Activated CD4-positive, alpha-beta T cell treated with anti-CD3 and anti-CD28 coated beads for 48 hours (primary cell): ENCODE measurements around the gene DLGAP5.

Source experiments
- DNase-seq: peaks from one replicate; pipeline ENCODE4 v3.0.0-alpha.2; 2020

Gene DLGAP5, protein sequence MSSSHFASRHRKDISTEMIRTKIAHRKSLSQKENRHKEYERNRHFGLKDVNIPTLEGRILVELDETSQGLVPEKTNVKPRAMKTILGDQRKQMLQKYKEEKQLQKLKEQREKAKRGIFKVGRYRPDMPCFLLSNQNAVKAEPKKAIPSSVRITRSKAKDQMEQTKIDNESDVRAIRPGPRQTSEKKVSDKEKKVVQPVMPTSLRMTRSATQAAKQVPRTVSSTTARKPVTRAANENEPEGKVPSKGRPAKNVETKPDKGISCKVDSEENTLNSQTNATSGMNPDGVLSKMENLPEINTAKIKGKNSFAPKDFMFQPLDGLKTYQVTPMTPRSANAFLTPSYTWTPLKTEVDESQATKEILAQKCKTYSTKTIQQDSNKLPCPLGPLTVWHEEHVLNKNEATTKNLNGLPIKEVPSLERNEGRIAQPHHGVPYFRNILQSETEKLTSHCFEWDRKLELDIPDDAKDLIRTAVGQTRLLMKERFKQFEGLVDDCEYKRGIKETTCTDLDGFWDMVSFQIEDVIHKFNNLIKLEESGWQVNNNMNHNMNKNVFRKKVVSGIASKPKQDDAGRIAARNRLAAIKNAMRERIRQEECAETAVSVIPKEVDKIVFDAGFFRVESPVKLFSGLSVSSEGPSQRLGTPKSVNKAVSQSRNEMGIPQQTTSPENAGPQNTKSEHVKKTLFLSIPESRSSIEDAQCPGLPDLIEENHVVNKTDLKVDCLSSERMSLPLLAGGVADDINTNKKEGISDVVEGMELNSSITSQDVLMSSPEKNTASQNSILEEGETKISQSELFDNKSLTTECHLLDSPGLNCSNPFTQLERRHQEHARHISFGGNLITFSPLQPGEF

DNA sequence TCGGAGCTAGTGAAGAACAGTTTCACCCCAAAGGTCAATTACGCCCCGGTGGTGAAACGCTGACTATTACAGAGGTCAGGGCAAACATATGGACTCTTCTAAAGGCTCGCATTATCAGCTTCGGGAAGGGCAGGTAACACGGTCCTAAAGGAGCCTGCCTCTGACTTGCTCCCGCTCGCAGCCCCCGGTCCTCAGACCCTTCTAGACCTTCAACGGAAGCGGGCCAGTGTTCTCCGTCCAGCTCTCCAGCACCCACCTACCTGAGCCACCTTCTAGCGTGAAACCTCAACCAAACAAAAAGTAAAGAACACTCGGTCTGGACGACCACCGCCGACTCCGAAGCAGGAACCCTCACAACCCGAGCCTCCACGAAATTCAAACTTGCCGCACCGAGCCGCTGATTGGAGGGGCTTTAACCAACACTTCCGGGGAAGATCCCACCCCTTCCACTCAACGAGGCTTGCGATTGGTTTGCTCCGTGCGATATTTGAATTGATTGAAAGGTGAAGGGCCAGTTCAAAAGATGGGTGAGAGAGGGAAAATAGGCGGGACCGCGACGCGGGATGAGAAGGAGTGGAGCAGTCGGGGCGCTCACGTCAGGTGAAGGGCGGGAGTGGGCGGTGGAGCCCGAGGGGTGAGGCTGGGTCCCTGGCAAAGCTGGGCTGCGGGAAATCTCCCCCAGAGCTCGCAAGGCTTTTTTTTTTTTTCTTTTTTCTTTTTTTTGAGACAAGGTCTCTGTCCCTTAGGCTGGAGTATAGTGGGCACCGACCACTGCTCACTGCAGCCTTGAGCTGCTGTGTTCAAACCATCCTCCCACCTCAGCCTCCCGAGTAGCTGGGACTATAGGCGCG is at the start of gene DLGAP5:
Gene DLGAP5, minus strand, starts transcription at position 383 of the 851 bp plus-strand sequence. CDS start 2,406 bp downstream, outside the sequence.
- DNase-seq, result peak; percentile 93

DNA sequence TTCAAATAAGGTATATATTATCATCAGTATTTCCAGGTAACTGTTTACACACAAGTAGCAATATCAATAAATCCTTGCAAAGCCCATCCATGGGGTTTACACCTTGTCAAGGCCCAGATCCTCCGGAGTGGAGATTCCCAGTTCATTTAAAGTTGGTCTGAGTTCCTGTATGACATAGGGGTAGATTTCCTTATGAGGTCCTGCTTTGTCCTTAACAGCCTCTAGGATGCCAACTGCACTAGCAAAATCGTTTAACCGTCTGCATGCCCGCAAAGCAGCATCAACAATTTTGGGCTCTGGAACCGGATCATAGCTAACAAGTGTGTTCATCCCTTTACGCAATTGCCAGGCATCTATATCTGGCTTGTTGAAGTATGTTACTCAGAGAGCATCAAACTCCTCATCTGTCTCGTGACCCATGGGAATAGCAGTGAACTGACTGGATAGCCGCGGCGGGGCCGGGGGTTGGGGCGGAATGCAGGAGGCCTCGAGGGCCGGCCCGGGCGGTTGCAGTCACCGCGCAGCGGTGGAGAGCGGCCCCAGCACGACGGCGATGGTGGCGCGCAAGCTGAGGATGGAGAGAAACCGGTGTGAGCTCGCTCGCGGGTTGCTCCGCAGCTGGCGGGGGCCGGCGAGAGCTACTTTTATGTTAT is 49.3 kb upstream of the DLGAP5 start:
- DNase-seq, result no peak

DNA sequence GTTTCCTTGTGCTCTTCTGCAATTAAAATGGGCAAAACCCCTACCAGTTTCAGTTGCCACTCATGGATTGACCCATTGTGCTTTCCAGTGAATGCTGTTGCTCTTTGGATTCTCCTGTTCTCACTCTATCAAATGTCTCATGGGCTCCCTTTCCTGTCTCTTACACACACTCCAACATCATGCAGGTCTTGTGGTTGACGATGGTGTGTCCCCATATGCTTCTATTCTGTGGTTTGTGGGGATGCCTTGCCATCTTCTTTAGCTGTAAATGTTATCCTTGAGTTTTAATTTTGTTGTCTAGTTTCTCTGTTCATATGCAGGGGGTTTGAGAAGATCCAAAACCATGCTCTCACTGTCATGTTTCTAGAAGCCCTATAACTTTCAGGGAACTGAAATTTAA is 47.9 kb upstream of the DLGAP5 start:
- DNase-seq, result no peak

DNA sequence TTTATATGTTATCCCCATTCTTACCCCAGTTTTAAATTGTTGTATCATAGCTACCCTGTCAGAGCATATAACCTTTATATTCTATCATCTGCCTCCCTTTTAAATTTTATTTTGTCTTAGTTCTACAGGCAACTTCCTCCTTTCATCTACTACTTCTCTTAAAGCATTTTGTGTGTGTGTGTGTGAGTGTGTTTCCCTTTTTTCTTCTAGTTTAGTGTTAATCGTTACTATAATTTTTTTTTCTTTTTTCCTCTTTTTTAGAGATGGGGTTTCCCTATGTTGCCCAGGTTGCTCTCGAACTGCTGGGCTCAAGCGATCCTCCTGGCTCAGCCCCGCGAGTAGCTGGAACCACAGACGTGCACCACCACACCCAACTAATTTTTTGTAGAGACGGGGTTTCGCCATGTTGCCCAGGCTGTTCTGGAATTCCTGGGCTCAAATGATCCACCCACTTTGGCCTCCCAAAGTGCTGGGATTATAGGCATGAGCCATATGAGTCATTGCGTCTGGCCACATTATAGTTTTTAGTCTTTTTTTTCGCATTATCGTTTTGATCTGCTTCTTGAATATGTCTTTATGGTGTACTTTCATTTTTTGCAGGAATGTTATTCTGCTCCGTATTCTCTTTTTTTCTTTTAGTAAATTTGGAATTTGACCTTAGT is 46.8 kb upstream of the DLGAP5 start:
- DNase-seq, result no peak

DNA sequence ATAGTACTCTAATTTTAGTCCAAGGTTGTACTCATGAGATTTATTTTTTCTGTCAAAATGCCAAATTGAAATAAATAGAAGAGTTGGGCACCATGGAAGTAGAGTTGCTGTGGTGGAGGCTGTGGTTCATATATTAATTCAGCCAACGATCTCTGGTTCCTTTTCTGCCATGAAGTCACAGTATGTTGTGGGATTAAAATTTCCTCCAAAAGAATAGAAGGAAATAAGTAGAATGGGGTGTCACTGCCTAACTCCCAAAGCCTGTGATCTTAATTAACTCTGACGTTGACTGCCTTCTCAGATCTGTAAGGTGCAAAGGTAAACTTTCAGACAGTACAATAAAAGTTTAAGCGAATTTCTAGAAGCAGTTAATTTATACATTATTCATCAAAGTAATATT is 42.2 kb upstream of the DLGAP5 start:
- DNase-seq, result no peak

DNA sequence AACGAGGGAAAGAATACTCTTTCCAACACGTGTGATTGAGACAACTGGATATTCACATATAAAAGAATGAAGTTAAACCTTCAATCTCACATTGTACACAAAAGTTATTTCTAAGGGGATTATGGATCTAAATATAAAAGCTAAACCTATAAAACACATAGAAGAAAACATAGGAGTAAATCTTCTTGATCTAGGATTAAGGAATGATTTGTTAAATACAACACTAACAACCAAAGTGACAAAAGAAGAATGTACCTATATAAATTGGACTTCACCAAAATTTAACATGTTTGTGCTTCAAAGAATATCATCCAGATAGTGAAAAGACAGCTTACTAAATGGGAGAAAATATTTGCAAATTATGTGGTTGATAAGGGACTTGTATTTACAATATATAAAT is 36.9 kb upstream of the DLGAP5 start:
- DNase-seq, result no peak

DNA sequence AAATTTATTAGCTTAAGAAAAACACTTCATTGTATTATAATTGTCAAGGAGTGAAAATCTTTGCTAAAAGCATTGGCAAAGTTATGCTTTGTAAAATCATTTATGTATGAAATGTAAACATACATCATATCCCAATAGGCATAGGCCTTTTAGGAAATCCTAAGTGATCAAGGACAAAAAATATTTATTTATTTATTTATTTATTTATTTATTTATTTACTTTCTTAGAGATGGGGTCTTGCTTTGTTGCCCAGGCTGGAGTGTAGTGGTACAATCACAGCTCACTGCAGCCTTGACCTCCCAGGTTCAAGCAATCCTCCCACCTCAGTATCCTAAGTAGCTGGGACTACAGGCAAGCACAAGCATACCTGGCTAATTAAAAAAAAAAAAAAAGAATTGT is 32.0 kb upstream of the DLGAP5 start:
- DNase-seq, result no peak

DNA sequence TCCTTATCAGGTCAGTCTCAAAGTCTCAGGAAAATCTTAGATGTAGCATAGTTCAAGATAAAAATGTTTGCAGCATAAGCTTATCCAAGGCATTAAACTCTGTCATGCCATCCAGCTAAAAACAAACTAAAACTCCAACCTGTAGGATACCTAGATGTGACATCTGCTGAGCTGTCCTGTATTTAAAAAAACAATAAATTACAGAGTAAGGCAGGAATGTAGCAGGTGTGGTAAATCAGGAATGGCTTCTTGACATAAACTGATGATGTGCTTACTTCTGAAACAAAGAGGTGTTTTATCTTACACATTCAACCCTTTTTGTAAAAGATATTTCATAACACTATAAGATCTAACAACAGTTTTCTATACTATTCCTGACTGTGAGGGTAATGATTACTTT is 30.6 kb upstream of the DLGAP5 start:
- DNase-seq, result no peak

DNA sequence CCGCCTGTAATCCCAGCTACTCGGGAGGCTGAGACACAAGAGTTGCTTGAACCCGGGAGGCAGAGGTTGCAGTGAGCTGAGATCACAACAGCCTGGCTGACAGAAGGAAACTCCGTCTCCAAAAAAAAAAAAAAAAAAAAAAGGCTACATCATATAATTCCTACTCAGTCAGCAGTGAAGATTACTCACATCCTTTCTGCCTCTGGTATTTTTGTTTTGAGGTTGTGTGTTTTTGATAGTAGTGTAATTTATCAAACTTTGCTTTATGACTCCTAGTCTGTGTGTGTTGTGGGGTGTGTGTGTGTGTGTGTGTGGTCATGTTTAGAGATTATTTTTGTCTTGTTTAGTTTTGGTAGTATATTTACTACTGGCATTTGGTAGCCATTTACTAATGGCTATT is 29.8 kb upstream of the DLGAP5 start:
- DNase-seq, result no peak

DNA sequence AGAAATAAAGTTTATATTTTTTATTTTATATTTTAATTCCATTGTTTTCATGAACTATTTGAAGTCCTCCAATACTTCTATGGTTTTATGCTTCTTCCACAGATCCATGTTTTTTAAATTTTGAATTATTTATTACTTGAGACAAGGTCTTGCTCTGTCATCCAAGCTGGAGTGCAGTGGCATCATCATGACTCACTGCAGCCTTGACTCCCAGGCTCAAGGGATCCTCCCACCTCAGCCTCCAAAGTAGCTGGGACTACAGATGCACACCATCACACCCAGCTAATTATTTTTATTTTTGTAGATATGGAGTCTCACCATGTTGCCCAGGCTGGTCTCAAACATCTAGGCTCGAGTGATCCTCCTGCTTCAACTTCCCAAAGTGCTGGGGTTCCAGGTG is 28.8 kb upstream of the DLGAP5 start:
- no peak for DNase-seq

DNA sequence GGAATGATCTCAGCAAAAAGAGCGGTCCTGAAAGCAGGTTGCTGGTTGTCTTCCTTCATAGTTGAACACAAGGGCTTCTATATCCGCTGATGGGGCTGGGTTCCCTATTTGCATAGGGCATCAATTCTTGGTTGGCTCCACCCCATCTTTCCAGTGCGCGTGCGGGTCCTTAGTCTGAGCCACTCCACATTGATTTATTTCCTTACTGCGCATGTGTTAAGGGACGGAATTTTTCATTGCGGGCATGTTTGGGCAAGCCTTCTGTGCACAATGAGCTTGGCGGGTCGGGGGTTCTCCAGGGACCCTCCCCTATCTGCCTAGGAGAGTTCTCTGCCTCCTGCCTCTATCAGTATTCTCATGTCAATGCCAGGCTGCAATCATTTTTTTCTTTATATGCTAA is 21.2 kb upstream of the DLGAP5 start:
- DNase-seq, result no peak

DNA sequence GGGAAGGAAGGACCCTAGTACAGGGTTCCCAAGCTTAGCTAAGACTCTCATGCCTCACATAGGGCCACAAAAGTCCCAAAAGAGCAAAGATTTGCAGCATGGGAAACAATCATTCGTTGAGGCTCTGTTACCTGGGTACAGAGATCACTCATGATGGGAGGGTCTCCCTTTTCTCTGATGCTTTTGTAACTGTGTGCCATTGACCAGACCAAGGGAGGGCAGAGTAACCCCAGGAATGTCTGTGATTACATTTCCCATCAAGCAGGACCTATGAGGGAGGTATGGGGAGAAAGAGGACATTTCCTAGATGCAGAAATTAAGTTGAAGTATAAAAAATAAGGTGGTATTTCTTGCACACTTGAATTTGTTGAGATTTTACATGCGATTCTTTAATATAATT is 16.4 kb upstream of the DLGAP5 start:
- DNase-seq, result no peak

DNA sequence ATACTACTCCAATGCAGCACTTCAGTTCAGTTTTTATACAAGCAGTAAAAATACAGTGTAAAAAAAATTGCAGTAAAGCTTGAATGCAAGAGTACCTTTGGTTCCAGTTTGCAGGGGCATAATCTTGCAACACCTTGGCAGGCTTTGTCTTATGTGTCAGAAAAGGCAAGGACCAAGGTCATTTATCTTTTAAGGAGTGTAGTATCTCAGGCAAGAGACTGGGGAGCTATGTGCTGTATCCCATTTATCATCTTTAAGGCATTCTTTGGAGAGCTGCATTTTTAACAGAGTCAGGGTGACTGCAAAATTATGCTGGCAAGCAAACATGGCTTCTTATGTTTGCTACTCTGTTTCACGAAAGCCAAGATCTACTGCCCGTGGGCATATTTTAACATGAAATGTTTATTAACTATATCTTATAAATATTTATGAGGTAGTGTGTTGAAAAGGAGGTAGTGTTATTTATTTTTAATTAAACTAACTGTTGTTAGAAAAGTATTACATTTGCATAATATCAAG is 14.8 kb upstream of the DLGAP5 start:
- no peak for DNase-seq

DNA sequence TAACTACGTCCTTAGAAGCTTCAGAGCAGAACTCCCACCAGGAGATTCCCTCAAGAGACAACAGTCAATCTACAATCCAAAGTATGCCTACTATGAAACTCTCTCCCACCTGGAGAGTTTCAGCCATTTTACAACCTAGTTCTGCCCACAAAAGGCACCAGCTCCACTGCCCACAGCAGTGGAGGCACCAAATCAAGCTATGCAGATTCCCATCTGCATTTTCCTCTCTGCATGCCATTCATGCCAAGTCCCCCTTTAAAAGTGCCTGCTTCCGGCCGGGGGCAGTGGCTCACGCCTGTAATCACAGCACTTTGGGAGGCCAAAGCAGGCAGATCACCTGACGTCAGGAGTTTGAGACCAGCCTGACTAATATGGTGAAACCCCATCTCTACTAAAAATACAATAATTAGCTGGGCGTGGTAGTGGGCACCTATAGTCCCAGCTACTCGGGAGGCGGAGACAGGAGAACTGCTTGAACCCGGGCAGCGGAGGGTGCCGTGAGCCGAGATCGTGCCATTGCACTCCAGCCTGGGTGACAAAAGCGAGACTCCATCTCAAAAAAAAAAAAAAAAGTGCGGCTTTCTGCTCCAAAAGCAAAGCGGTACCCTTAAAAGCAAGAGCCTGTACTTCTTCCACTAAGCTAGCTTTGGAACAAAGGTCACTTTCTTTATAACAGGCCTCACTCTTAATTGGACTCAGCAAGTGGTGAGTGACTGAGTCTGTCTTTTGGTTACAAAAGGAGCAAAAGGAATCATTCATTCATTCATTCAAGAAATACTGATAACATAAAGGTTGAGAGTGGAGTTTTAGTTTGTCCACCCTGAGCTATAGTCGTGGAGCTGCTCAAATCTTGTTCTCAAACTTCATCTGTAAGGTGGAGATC is 10.1 kb upstream of the DLGAP5 start:
- DNase-seq, result no peak

DNA sequence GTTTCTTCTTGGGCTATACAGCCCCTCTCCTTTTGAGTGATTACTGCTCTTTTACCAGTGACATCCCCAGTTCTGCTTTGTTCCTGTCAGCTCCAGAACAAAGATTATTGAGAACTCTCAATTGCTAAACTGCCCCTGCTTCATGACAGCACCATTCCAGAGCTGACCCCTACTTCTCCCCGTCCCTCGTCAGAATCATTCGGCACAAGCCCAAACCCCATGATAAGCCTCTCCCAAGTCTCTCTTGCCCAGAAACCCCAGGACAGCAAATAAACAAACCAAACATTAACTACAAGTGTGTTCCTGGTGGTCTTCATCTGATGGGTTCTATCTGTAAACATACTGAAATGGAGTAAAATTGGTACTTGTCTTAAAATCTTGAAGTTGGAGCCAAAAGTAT is 9.3 kb upstream of the DLGAP5 start:
- DNase-seq, result no peak

DNA sequence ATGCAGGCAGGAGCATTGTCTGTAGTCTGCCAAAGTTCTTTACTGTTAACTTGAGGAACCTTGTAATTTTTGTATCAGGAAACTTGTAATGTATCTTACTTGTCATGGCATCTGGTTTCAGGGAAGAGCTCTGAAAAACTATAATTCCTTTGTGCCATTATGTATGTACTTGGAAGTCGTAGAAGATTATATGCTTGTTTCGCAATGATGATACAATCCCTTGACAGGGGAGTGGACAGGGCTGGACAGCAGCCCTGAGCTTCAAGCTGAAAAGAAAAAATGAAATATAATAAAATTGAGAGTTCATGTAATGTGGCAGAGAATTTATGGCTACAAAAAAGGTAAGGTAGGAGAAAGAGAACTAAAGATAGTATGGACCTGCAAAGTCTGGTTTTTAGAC is 7.4 kb upstream of the DLGAP5 start:
- DNase-seq, result no peak

DNA sequence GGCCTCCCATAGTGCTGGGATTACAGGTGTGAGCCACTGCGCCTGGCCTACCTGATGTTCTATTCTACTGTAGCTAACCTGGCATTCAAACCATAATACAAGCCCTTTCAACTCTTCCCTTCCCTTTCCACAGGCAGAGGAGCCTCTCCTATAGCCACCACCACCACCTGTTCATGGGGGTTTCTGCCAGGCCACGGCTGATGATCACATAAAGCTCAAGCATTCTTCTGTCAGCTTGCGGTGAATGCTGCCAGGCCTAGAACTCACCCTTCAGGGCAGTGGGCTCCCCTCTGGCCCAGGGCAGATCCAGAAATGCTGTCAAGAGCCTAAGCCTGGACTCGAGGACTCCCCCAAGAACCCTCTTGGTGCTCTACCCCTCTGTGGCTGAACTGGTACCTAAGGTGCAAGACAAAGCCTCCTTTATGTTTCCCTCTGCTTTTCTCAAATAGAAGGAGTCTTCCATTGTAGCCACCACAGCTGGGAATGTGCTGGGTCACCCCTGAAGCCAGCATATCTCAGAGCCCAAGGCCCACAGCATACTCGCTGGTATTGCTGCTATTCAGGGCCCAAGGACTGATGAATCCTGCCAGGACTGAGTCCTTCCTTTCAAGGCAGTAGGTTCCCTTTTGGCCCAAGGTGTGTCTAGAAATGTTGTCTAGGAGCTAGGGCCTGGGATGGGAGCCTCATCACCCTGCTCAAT is 3.4 kb upstream of the DLGAP5 start:
- DNase-seq, result no peak

DNA sequence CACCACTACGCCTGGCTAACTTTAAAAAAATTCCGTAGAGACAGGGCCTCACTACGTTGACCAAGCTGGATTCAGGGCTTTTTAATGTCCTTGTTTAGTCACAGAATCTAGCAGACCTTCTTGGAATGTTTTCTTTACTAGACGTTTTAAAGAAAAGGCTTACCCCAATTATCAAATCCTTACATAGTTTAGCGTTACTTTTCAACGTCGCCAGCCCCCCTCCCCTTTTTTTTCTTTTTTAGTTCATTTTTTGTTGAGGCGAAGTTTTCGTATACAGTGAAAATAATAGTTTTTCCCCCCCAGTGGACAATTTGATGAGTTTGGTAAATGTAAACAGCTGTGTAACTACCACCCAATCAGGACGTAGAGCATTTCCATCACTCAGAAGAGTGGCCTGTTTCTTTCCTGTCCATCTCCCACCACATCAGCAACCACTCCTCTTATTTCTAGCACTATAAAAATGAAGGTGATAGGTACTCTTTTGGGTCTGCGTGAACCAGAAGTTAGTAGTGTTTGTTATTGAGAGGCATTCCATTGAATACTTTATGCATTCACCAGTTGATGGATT is 753 bp upstream of the DLGAP5 start:
- no peak for DNase-seq

DNA sequence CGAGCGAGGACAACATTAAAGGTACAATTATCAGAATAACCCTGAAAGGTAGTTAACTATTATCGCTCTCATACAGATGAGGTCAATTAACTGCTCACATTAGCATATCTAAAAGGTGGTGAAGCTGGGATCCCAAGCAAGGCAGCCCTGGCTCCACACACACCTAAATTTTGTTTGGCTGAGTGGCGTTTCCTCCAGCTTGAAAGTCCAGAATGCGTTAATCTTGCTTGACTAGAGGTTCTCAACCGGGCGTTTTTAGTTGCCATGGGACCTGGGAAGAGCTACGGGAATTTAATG is 531 bp downstream of the DLGAP5 start:
- DNase-seq, result peak; percentile 15

DNA sequence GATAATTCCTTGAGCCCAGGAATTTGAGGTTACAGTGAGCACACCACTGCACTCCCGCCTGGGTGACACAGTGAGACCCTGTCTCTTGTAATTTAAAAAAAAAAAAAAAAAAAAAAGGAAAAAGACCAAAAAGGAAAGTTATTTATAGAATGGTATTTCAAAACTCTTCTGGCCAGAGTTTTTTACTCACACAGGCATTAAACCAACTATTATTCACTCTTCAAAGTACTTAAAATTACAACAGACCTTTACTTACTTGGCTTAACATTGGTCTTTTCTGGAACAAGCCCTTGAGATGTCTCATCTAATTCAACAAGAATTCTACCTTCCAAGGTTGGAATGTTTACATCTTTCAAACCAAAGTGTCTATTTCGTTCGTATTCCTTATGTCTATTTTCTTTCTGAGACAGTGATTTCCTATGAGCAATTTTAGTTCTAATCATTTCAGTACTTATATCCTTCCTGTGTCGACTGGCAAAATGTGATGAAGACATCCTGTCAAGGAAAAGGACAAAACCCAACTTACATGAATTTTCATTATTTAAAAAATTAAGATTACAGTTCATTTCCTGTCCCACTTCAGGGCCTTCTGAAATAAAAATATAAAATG is 2.6 kb downstream of the DLGAP5 start:
- no peak for DNase-seq
